ENCODE results near the gene CLNK. TPM values are rescaled to one million over a fixed set of nuclear protein-coding genes. Genes with fewer than 3 reads are reported as not detected.

CLNK gene
- total RNA-seq, 1 donor from 2014 or later, result not detected

DNA sequence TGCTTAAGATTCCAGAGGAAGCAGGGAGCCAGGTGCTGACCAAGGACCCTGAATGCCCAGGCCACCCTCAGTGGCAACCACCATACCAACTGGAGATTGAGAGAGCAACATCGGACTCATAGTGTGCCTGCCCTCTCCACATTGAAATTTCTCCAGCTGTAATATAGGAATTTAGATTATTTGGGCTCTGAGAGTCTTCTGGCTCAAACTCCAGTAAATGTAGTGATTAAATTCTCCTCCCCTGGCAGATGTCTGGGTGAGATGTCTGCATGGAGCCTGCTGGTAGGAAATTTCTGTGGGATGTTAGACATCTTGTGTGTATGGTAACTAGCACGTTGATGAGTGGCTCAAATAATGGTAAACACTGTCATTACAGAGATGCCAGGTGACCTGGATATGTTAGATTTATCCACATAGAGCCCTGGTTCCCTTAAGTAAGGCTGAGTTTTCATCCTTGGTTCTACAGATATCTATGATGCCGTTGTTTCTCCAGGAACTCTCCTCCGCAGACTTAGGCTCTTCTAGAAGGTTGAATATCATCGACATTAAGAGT is 70.6 kb downstream of the CLNK start:
- peaks cover 3% of the 10 kb centered on the region for H3K36me3 Mint-ChIP-seq
- no peak overlapping the region for H3K27ac Mint-ChIP-seq
- DNase-seq (ENCODE audit: extremely low spot score, unreplicated experiment), result no peak
- TF ChIP-seq, protein P1, sequence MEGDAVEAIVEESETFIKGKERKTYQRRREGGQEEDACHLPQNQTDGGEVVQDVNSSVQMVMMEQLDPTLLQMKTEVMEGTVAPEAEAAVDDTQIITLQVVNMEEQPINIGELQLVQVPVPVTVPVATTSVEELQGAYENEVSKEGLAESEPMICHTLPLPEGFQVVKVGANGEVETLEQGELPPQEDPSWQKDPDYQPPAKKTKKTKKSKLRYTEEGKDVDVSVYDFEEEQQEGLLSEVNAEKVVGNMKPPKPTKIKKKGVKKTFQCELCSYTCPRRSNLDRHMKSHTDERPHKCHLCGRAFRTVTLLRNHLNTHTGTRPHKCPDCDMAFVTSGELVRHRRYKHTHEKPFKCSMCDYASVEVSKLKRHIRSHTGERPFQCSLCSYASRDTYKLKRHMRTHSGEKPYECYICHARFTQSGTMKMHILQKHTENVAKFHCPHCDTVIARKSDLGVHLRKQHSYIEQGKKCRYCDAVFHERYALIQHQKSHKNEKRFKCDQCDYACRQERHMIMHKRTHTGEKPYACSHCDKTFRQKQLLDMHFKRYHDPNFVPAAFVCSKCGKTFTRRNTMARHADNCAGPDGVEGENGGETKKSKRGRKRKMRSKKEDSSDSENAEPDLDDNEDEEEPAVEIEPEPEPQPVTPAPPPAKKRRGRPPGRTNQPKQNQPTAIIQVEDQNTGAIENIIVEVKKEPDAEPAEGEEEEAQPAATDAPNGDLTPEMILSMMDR (conservative IDR thresholded peaks at IDR 0.05), result no peak
- H3K27me3 Mint-ChIP-seq, result peaks cover 4% of the 10 kb centered on the region
- peaks cover 5% of the 10 kb centered on the region for H3K4me1 Mint-ChIP-seq (ENCODE audit: unreplicated experiment)
- H3K4me3 Mint-ChIP-seq, result no peak overlapping the region
- H3K9me3 Mint-ChIP-seq, result no peaks in the 10 kb centered on the region

DNA sequence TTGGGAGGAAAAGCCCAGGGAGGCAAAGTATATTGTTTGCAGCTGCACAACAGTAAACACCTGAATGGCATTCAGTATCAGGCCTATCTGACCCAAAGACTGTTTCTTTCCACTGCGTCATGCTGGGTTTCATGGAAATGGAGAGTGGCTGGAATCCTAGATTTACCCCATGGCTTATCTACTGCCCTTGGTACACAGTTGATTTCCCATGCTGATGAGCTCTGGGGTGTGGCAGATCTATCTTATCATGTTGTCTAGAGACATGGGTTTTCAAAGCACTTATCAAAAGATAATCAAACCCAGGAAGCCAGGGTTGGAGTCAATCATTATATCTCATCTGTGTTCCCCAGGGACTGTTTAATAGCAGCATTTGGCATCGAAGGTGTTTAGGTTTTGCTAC is 72.1 kb downstream of the CLNK start:
- Mint-ChIP-seq H3K27me3 (peaks cover 4% of the 10 kb centered on the region), H3K9me3 (no peaks in the 10 kb centered on the region), H3K36me3 (peaks cover 3% of the 10 kb centered on the region), H3K4me3 (no peak overlapping the region), H3K4me1 (ENCODE audit: unreplicated experiment) (peaks cover 4% of the 10 kb centered on the region), H3K27ac (no peak overlapping the region)
- TF ChIP-seq, protein P1 (conservative IDR thresholded peaks at IDR 0.05), result no peak
- DNase-seq (ENCODE audit: extremely low spot score, unreplicated experiment), result no peak

- no peaks in the 10 kb centered on the region for H3K9me3 Mint-ChIP-seq
- H3K27ac Mint-ChIP-seq, result peak overlapping the region; percentile 34
Observed at GRCh38 chr4:10611673-10612072, 72.9 kb downstream of the CLNK start.

DNA sequence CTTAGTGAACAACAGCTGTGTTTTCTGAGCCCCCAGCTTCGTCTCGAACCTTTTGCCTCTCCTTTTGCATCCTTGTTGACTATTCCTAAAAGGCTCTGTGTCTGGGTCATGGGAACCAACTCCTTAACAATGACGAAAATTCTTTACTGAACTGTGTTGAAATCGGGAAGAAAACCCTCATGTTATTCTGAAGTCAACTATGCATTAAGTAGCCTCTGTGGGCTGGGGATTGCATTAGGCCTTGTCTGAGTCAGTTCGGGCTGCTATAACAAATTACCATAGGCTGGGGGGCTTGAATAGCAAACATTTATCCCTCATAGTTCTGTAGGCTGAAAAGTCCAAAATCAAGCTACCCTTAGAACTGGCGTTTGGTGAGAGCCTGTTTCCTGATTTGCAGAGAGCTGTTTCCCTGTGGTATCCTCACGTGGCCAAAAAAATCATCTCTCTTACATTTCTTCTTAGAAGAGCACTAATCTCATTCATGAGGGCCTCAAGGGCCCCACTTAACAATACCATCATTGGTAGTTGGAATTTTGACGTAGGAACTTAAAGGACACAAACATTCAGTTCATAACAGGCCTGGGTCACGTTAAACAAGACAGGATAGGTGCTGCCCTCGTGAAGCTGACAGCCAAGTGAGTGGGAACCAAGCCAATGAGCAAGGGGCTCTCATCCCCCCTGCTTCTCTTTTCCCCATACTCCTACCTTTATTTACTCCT is 75.9 kb downstream of the CLNK start:
- Mint-ChIP-seq H3K27me3 (no peaks in the 10 kb centered on the region), H3K4me3 (no peak overlapping the region), H3K9me3 (no peaks in the 10 kb centered on the region), H3K4me1 (ENCODE audit: unreplicated experiment) (peaks cover 4% of the 10 kb centered on the region), H3K36me3 (peaks cover 3% of the 10 kb centered on the region), H3K27ac (no peak overlapping the region)
- DNase-seq (ENCODE audit: extremely low spot score, unreplicated experiment), result no peak
- TF ChIP-seq, protein P1 (conservative IDR thresholded peaks at IDR 0.05), result no peak

More at GRCh38 chr4:10611673-10612072, 72.9 kb downstream of the CLNK start:
- TF ChIP-seq, protein P1 (conservative IDR thresholded peaks at IDR 0.05), result no peak
- DNase-seq (ENCODE audit: extremely low spot score, unreplicated experiment), result no peak
- H3K4me3 Mint-ChIP-seq, result no peak overlapping the region
- H3K4me1 Mint-ChIP-seq (ENCODE audit: unreplicated experiment), result peaks cover 4% of the 10 kb centered on the region
- peaks cover 3% of the 10 kb centered on the region for H3K36me3 Mint-ChIP-seq
- H3K27me3 Mint-ChIP-seq, result no peaks in the 10 kb centered on the region

- Mint-ChIP-seq H3K27ac (no peak overlapping the region), H3K4me1 (ENCODE audit: unreplicated experiment) (peaks cover 4% of the 10 kb centered on the region), H3K9me3 (peaks cover 1% of the 10 kb centered on the region), H3K27me3 (no peaks in the 10 kb centered on the region), H3K36me3 (peaks cover 3% of the 10 kb centered on the region), H3K4me3 (no peak overlapping the region)
- no peak for DNase-seq (ENCODE audit: extremely low spot score, unreplicated experiment)
- TF ChIP-seq, protein P1 (conservative IDR thresholded peaks at IDR 0.05), result no peak
Observed at GRCh38 chr4:10607206-10607605, 77.4 kb downstream of the CLNK start.
